ENCODE results near the gene SPANXA1. TPM values are rescaled to one million over a fixed set of nuclear protein-coding genes. Genes with fewer than 3 reads are reported as not detected.
"Not testable (repeated sequence)": the region's sequence is repeated elsewhere in the genome, so short reads cannot be mapped to it uniquely, and the experiment has no call there.

The SPANXA1 gene
- total RNA-seq = not detected
- long read RNA-seq = 0 reads

GRCh38 chrX:141584638-141585037, at the start of gene SPANXA1:
TSS of gene SPANXA1 (minus strand) at chrX:141584738. CDS start at chrX:141584678, 60 bp downstream.
- intact Hi-C loops (cut with DNase I); DNase-seq (ENCODE audit: low spot score): not testable (repeated sequence)

GRCh38 chrX:141632124-141632523, 47.6 kb upstream of the SPANXA1 start:
- intact Hi-C loops (cut with DNase I) = no loop called here
- no peak for DNase-seq (ENCODE audit: low spot score)

GRCh38 chrX:141619336-141619735, 34.8 kb upstream of the SPANXA1 start:
- intact Hi-C loops (cut with DNase I) = no loop called here
- DNase-seq (ENCODE audit: low spot score) = no peak

- no peak for DNase-seq (ENCODE audit: low spot score)
- intact Hi-C loops (cut with DNase I) = no loop called here
Measured at GRCh38 chrX:141609111-141609510, 24.6 kb upstream of the SPANXA1 start.

DNA sequence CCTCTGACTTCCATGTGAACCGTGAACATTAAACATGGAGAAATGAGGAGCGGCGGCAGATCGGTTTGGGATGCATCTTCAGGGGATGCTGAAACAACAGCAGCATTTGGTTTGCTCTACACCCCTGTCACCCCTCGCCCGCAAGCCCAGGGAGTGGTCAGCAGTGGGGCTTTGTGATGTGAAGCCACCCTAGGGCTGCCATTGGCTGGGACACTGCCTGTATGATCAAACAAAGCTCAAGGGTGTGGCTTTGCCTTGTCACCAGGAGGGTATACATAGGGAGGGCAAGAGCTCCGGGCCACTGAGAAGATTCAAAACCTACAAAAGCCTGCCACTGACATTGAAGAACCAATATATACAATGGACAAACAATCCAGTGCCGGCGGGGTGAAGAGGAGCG, 4.9 kb upstream of the SPANXA1 start, which contains the start of gene SPANXA2:
Gene SPANXA2 (plus strand): TSS at position 301 of the 400 bp plus-strand sequence. CDS start 60 bp downstream, at position 361.
- intact Hi-C loops (cut with DNase I); DNase-seq (ENCODE audit: low spot score): not testable (repeated sequence)

GRCh38 chrX:141542551-141542950, 42.0 kb downstream of the SPANXA1 start:
- DNase-seq (ENCODE audit: low spot score); intact Hi-C loops (cut with DNase I): not testable (repeated sequence)

Other genes with a start within 250 kb of the SPANXA1 start
- not detected for gene SPANXA2, start 5.0 kb upstream of the SPANXA1 start, total RNA-seq
- not detected for gene SPANXD, start 114.0 kb upstream of the SPANXA1 start, total RNA-seq

Measured in cardiac septum (tissue), 1 donor.